ENCODE measurements around the gene BSDC1.
"Not testable (repeated sequence)": the region's sequence is repeated elsewhere in the genome, so short reads cannot be mapped to it uniquely, and the experiment has no call there.

Gene BSDC1

DNA sequence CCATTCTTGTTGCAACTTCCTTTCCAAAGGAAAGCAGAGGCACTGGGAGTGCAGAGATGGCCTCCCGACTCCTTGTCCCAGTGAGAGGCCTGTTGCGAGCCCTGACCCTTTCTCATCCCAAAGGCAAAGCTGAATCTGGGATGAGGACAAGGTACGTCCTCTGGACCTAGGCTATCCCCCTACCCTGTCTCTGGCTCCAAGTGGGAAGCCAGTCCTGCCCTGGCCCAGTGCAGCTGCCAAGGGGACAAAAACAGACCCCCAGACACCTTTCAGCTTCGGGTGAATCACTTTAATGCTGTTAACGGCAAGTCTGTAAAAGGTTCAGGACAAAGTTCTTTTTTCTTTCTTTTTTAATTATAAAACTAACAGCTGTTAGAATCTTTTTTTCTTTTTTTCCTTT lies 29.4 kb downstream of the BSDC1 start:
- no peak for FAIRE-seq
- TF ChIP-seq POLR2A (IDR thresholded peaks at IDR 0.05; ENCODE audit: low read depth, low read length), result no peak
- no peak for TF ChIP-seq POLR2AphosphoS5 (IDR thresholded peaks at IDR 0.05; ENCODE audit: low read depth, low read length)
- TF ChIP-seq TAF1 (IDR thresholded peaks at IDR 0.05; ENCODE audit: borderline replicate concordance, low read depth, low read length), result no peak
- no peak for DNase-seq (ENCODE audit: insufficient read length)

DNA sequence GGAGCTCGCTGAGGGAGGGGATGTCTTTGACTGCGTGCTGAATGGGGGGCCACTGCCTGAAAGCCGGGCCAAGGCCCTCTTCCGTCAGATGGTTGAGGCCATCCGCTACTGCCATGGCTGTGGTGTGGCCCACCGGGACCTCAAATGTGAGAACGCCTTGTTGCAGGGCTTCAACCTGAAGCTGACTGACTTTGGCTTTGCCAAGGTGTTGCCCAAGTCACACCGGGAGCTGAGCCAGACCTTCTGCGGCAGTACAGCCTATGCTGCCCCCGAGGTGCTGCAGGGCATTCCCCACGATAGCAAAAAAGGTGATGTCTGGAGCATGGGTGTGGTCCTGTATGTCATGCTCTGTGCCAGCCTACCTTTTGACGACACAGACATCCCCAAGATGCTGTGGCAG lies 30.5 kb downstream of the BSDC1 start:
- FAIRE-seq, result no peak
- TF ChIP-seq POLR2AphosphoS5 (IDR thresholded peaks at IDR 0.05; ENCODE audit: low read depth, low read length) (no peak), TAF1 (IDR thresholded peaks at IDR 0.05; ENCODE audit: borderline replicate concordance, low read depth, low read length) (no peak), POLR2A (IDR thresholded peaks at IDR 0.05; ENCODE audit: low read depth, low read length) (no peak)
- no peak for DNase-seq (ENCODE audit: insufficient read length)

DNA sequence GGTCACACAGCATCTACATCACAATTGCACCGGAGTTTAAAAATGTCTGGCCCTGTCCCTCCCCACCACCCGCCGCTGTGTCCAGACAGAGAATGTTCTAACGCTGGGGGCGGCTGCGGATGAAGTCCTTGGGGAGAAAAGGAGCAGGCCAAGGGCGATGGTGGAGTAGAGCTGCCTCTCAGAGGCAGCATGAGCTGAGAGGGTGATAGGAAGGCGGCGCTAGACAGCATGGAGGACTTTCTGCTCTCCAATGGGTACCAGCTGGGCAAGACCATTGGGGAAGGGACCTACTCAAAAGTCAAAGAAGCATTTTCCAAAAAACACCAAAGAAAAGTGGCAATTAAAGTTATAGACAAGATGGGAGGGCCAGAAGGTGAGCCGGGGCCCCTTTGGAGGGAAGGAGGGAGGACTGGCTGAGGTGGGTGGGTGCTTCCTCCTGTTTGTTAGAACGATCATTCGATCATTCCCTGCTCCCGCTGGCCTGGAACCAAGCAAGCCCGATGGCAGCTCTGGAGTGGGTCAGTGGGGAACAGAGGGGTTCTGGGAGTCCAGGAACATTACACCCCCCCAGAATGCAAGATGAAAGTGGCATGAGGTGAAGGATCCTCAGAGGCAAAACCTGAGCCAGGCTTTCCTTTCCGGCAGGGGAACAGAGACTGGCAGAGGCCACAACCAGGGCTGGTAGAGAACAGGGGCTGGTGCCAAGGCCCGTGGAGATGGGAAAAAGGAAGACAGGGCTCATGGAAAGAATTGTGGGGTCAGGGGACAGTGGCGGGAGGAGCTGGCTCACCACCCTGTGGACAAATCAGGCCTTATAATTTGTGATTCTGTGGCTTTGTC lies 31.5 kb downstream of the BSDC1 start, which contains the start of the genes FAM229A and TSSK3:
Gene FAM229A (minus strand): TSS at position 12 of the 840 bp plus-strand sequence. CDS start 394 bp downstream, outside the sequence.
Gene TSSK3 (plus strand): TSS at position 66 of the 840 bp plus-strand sequence. CDS start 163 bp downstream, at position 229.
- DNase-seq (ENCODE audit: insufficient read length), result no peak
- TF ChIP-seq POLR2AphosphoS5 (IDR thresholded peaks at IDR 0.05; ENCODE audit: low read depth, low read length), result no peak
- TF ChIP-seq TAF1 (IDR thresholded peaks at IDR 0.05; ENCODE audit: borderline replicate concordance, low read depth, low read length), result no peak
- no peak for TF ChIP-seq POLR2A (IDR thresholded peaks at IDR 0.05; ENCODE audit: low read depth, low read length)
- no peak for FAIRE-seq

DNA sequence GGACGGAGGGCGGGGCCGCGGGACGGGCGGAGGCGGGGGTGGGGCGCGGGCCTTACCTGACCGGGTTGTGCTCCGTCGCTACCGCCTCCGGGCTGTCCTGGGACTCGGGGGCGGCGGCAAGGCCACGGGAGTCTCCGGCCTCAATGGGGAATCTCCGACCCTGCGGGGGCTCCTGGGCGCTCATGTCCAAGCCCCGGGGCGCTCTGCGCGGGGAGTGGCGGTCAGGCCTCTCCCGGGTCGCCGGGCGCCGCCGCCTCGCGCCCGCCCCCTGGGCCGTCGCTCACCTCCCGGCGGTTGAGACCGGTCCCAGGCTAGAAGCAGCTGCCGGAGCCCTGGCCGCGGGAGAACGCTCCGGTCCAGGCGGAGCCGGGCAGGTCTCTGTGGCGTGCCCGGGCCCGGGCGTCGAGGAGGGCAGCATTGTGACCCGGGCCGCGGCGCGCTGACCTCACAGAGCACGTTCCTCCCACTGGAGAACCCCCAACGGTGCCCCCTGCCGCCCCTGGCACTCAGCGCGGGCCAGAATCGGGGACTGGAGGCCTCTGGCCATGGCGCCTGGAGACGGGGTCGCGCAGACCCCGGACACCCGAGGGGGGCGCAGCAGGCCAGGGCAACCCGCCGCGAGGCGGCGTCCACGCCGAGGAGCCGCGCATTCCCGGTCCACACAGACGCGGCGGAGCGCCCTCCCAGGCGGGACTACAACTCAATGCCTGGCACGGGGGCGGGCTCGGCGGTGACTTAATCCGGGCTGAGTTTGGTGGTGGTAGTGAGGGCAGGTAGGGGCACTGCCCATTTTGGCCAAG lies 32.4 kb downstream of the BSDC1 start:
- FAIRE-seq (peak; percentile 44), DNase-seq (ENCODE audit: insufficient read length) (no peak)
- TF ChIP-seq TAF1 (IDR thresholded peaks at IDR 0.05; ENCODE audit: borderline replicate concordance, low read depth, low read length) (no peak), POLR2A (IDR thresholded peaks at IDR 0.05; ENCODE audit: low read depth, low read length) (peak; percentile 35; the same call in 1 of the 2 replicates), POLR2AphosphoS5 (IDR thresholded peaks at IDR 0.05; ENCODE audit: low read depth, low read length) (no peak)

DNA sequence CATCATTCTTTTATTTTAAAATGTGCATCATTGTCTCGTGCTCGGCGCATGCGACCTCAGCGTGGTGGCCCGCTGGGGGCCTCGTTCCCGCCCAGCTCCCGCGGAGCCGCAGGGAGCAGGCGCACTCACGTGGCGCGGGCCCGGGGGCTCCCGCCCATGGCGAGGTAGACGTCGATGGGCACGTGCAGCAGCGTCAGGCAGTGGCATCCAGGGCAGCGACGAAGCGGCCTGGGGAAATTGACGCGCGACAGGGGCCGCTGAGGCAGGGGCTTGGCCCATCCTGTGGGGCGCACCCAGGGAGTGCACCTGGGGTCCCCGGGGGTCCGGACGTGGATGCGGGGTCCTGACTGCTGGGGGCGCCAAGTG lies 33.0 kb downstream of the BSDC1 start:
- FAIRE-seq (no peak), DNase-seq (ENCODE audit: insufficient read length) (no peak)
- TF ChIP-seq POLR2AphosphoS5 (IDR thresholded peaks at IDR 0.05; ENCODE audit: low read depth, low read length), result no peak
- no peak for TF ChIP-seq TAF1 (IDR thresholded peaks at IDR 0.05; ENCODE audit: borderline replicate concordance, low read depth, low read length)
- TF ChIP-seq POLR2A (IDR thresholded peaks at IDR 0.05; ENCODE audit: low read depth, low read length), result no peak; the same call in 1 of the 2 replicates

DNA sequence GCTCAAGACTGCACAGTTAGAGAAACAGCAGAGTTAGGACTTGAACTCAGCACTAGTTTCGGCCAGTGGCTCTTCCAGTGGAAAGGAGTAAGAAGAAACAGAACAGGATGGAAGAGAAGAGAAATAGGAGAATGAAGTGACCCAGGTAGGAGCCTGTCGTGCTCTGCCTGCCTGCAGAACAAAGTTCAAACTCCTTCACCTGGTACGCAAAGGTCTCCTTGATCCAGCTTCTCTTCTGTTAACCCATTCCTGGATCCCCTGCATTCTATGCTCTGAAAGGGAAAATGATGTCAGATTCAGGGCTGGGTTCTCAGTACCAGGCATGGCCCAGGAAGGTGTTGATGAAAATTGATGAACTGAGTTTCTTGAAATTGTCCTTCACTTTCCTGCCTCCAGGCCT lies 35.8 kb downstream of the BSDC1 start:
- DNase-seq (ENCODE audit: insufficient read length), result no peak
- no peak for TF ChIP-seq TAF1 (IDR thresholded peaks at IDR 0.05; ENCODE audit: borderline replicate concordance, low read depth, low read length)
- FAIRE-seq, result no peak

DNA sequence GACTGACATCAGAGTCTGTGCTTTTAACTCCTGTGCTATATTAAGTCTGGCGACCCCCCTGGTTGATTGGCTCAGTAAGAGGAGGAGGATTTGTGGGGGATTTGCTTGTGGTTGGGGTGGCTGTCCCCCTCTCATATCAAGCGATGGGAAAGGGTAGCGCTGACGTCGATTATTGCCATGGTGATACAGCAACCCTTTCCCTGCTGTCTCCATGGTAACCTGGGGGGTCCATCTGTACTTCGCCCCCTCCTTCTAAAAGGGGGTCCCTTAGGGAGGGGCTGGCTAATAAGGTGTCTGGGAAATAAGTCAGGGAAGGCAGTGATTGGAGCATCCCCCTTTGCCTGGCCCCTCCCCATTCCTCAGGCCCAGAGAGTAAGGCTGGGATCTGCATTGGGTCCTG lies 36.6 kb downstream of the BSDC1 start:
- no peak for FAIRE-seq
- no peak for DNase-seq (ENCODE audit: insufficient read length)
- TF ChIP-seq TAF1 (IDR thresholded peaks at IDR 0.05; ENCODE audit: borderline replicate concordance, low read depth, low read length) (no peak), POLR2AphosphoS5 (IDR thresholded peaks at IDR 0.05; ENCODE audit: low read depth, low read length) (no peak), POLR2A (IDR thresholded peaks at IDR 0.05; ENCODE audit: low read depth, low read length) (no peak)

DNA sequence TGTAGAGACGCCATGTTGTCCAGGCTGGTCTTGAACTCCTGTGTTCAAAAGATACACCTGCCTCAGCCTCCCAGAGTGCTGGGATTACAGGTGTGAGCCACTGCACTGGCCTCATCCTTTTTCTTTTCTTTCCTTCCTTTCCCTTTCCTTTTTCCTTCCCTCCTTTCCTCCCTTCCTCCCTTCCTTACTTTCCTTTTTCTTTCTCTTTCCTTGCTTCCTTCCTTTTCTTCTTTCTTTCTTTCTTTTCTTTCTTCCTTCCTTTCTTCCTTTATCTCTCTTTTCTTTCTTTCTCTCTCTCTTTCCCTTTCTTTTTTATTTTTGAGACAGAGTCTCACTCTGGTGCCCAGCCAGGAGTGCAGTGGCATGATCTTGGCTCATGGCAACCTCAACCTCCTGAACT lies 37.8 kb downstream of the BSDC1 start:
- TF ChIP-seq POLR2AphosphoS5 (IDR thresholded peaks at IDR 0.05; ENCODE audit: low read depth, low read length) (no peak), TAF1 (IDR thresholded peaks at IDR 0.05; ENCODE audit: borderline replicate concordance, low read depth, low read length) (no peak)
- FAIRE-seq (no peak), DNase-seq (ENCODE audit: insufficient read length) (no peak)

DNA sequence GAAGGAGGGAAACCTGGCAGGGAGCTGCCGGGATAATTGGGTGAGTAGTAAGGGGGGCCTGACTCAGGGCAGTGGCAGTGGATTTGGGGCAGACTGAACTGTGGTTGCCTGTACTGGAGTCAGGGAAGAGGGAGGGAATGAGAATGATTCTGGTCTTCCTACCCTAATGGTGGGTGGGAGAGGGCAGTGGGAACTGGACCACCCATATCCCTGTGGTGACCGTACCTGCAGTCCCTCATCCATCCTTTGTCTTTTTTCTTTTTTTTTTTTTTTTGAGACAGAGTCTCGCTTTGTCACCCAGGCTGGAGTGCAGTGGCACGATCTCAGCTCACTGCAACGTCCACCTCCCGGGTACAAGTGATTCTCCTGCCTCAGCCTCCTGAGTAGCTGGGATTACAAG lies 38.5 kb downstream of the BSDC1 start:
- not testable (repeated sequence) for FAIRE-seq; DNase-seq (ENCODE audit: insufficient read length)

DNA sequence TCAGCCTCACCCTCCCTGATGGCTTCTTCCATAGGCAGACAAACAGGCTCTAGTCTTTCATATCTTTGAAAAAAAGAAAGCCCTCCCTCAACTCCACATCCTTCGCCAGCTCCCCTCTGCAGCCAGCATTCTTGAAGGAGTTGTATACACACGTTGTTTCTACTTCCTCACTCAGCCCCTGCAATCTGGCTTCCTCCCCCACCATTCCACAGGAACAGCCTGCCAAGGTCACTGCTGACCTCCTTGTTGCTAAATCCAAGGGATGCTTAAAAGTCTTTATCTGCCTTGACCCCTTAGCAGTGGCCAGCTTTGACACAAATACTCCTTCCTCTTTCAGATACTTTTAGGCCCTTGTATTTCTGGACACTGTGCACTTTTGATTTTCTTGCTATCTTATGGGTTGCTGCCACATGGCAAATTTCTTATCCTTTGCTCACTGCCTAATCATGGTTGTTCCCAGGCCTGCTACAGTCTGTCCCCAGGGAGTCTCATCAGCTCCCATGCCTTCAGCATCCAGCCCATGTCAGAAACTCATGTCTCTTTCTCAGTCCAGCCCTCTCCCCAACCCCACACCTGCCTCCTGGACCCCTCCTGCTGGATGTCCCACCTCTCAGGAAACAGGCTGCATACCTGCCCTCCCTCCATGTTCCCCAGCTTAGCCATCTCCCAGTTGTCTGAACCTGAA lies 40.2 kb downstream of the BSDC1 start:
- DNase-seq (ENCODE audit: insufficient read length), result no peak

DNA sequence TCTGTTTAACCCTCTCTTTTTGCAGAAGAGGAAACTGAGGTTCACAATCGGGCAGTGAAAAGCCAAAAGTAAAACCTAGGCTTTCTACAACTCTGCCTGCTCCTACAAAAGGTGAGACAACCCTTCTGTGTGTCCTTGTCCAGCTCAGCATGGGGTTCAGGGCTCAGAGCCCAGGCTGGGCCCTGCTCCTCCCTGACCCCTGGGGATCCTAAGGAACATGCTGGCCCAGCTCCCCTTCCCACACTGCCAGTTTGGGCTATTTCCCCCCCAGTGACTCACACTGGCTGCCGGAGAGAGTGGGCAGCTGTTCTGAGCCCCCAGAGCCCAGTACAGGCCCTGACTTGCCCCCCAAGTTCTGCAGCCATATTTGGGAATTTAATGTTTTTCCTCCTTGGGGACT lies 40.8 kb downstream of the BSDC1 start:
- TF ChIP-seq POLR2AphosphoS5 (IDR thresholded peaks at IDR 0.05; ENCODE audit: low read depth, low read length) (no peak), TAF1 (IDR thresholded peaks at IDR 0.05; ENCODE audit: borderline replicate concordance, low read depth, low read length) (no peak), POLR2A (IDR thresholded peaks at IDR 0.05; ENCODE audit: low read depth, low read length) (no peak)
- no peak for FAIRE-seq
- no peak for DNase-seq (ENCODE audit: insufficient read length)

More for the DNA sequence above, 40.2 kb downstream of the BSDC1 start:
- no peak for FAIRE-seq
- no peak for TF ChIP-seq POLR2A (IDR thresholded peaks at IDR 0.05; ENCODE audit: low read depth, low read length)
- TF ChIP-seq POLR2AphosphoS5 (IDR thresholded peaks at IDR 0.05; ENCODE audit: low read depth, low read length), result no peak
- no peak for TF ChIP-seq TAF1 (IDR thresholded peaks at IDR 0.05; ENCODE audit: borderline replicate concordance, low read depth, low read length)

All from GM12892 (cell line).